HG03159 (cell line): ENCODE results near the gene TMEM9.

Experiments used
- ATAC-seq: cut with Tn5 transposase; IDR thresholded peaks from one replicate; pipeline ENCODE4 v1.9.1; 2021; ENCODE audit warnings: mild to moderate bottlenecking, moderate library complexity; ENCODE audit not compliant: unreplicated experiment

The TMEM9 gene

GRCh38 chr1:201110616-201111015 lies 43.7 kb downstream of the TMEM9 start:
- no peak for ATAC-seq

- ATAC-seq = no peak
Measured at GRCh38 chr1:201110138-201110537, 44.1 kb downstream of the TMEM9 start.

GRCh38 chr1:201109651-201110050 lies 44.6 kb downstream of the TMEM9 start:
- no peak for ATAC-seq

GRCh38 chr1:201108614-201109013 lies 45.7 kb downstream of the TMEM9 start:
- ATAC-seq = no peak

- ATAC-seq = no peak
Measured at GRCh38 chr1:201105688-201106087, 48.6 kb downstream of the TMEM9 start.

GRCh38 chr1:201104141-201104540 lies 50.1 kb downstream of the TMEM9 start:
- ATAC-seq = no peak

GRCh38 chr1:201103666-201104065 lies 50.6 kb downstream of the TMEM9 start:
- no peak for ATAC-seq

GRCh38 chr1:201100169-201100930 lies 53.9 kb downstream of the TMEM9 start:
- no peak for ATAC-seq

- ATAC-seq = no peak
Measured at GRCh38 chr1:201098992-201099677, 55.1 kb downstream of the TMEM9 start.

GRCh38 chr1:201096977-201097856 lies 57.1 kb downstream of the TMEM9 start:
- no peak for ATAC-seq

- ATAC-seq = no peak
Measured at GRCh38 chr1:201096041-201096461, 58.2 kb downstream of the TMEM9 start.

GRCh38 chr1:201095581-201095980 lies 58.7 kb downstream of the TMEM9 start:
- no peak for ATAC-seq

- no peak for ATAC-seq
Measured at GRCh38 chr1:201094832-201095231, 59.4 kb downstream of the TMEM9 start.

- no peak for ATAC-seq
Measured at GRCh38 chr1:201093962-201094361, 60.3 kb downstream of the TMEM9 start.

GRCh38 chr1:201093561-201093960 lies 60.7 kb downstream of the TMEM9 start:
- ATAC-seq = no peak

GRCh38 chr1:201092738-201093137 lies 61.5 kb downstream of the TMEM9 start:
- no peak for ATAC-seq

- ATAC-seq = no peak
Measured at GRCh38 chr1:201091256-201091655, 63.0 kb downstream of the TMEM9 start.

- no peak for ATAC-seq
Measured at GRCh38 chr1:201090541-201090940, 63.7 kb downstream of the TMEM9 start.

GRCh38 chr1:201089596-201089995 lies 64.7 kb downstream of the TMEM9 start:
- no peak for ATAC-seq

GRCh38 chr1:201088901-201089525 lies 65.3 kb downstream of the TMEM9 start:
- ATAC-seq = no peak

GRCh38 chr1:201088395-201088794 lies 65.9 kb downstream of the TMEM9 start:
- no peak for ATAC-seq
